H7 (cell line): ENCODE data around the gene ASCL5. TPM values are rescaled to one million over a fixed set of nuclear protein-coding genes. Genes with fewer than 3 reads are reported as not detected.

ENCODE experiments used
- total RNA-seq: library from RNA; depleted of rRNA; stranded (reverse); fragments of >200 nt; shearing (Covaris generic); gene quantifications from 2 replicates; pipeline ENCODE4 v1.2.3, GENCODE V29; 2014; rRNA removed

ASCL5 gene
- total RNA-seq, 1 experiment from 2014 or later = not detected

Other genes with a start within 250 kb of the ASCL5 start
- 44.5 and 53.8 TPM in 2 replicates for gene INAVA, start 232.3 kb downstream of the ASCL5 start, total RNA-seq
- gene KIF21B, start 103.5 kb downstream of the ASCL5 start, total RNA-seq = 12.7 and 14.1 TPM in 2 replicates
- gene CACNA1S, start 14.8 kb downstream of the ASCL5 start, total RNA-seq = not detected in 2 replicates
- 228 and 249 TPM in 2 replicates for gene TMEM9, start 27.3 kb upstream of the ASCL5 start, total RNA-seq
- 0.24 TPM in 1 of 2 replicates, not detected in the other for gene IGFN1, start 63.6 kb upstream of the ASCL5 start, total RNA-seq
- not detected in 2 replicates for gene PKP1, start 156.3 kb upstream of the ASCL5 start, total RNA-seq